ENCODE data around the gene NME5.

DNA sequence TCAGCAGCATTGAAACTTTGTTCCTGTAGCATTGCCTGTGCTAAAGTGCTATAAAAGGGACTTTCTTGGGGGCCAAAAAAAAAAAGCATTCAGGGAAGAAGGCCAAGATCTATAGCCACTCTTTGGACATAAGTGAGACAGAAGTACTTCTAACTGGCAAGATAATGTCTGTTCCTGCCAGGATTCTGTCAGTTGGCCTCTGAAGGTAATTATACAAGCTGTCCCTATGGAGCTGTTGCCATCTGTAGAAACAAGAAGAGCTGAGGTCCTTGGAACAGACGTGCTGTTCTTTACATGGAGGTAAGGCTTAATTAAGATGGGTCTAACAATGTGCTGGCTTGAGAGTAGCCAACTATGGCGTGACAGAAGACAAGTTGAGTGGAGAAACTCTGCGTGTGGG is 49.4 kb upstream of the NME5 start:
- TF ChIP-seq, protein P1, sequence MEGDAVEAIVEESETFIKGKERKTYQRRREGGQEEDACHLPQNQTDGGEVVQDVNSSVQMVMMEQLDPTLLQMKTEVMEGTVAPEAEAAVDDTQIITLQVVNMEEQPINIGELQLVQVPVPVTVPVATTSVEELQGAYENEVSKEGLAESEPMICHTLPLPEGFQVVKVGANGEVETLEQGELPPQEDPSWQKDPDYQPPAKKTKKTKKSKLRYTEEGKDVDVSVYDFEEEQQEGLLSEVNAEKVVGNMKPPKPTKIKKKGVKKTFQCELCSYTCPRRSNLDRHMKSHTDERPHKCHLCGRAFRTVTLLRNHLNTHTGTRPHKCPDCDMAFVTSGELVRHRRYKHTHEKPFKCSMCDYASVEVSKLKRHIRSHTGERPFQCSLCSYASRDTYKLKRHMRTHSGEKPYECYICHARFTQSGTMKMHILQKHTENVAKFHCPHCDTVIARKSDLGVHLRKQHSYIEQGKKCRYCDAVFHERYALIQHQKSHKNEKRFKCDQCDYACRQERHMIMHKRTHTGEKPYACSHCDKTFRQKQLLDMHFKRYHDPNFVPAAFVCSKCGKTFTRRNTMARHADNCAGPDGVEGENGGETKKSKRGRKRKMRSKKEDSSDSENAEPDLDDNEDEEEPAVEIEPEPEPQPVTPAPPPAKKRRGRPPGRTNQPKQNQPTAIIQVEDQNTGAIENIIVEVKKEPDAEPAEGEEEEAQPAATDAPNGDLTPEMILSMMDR (IDR thresholded peaks at IDR 0.05 in 8 of 11, conservative IDR thresholded peaks at IDR 0.05 in 3 of 11): no peak
- no peak for TF ChIP-seq POLR2A (IDR thresholded peaks at IDR 0.05)
- no peak for TF ChIP-seq POLR2AphosphoS5 (IDR thresholded peaks at IDR 0.05)
